Trophoblast cell (in vitro differentiated cells and primary cell): Measurements from ENCODE around the gene AMPH.
"Not testable (repeated sequence)": the region's sequence is repeated elsewhere in the genome, so short reads cannot be mapped to it uniquely, and the experiment has no call there.

Experiments
- DNase-seq, 2 donors: peaks; one replicate each; pipeline ENCODE4 v3.0.0-alpha.2; 2016
- H2AFZ ChIP-seq: 2 replicates; pipeline ENCODE4 v1.6.1; 2013; ENCODE audit warnings: low read length, moderate library complexity, mild to moderate bottlenecking; ENCODE audit not compliant: insufficient read depth, poor library complexity
- H2AK5ac ChIP-seq: 2 replicates; pipeline ENCODE4 v1.6.1; 2013; ENCODE audit warnings: mild to moderate bottlenecking, low read length
- H2BK120ac ChIP-seq: 2 replicates; pipeline ENCODE4 v1.6.1; 2013; ENCODE audit warnings: low read length, mild to moderate bottlenecking, moderate library complexity; ENCODE audit not compliant: insufficient read depth, poor library complexity
- H2BK12ac ChIP-seq: 2 replicates; pipeline ENCODE4 v1.6.1; 2013; ENCODE audit warnings: mild to moderate bottlenecking, low read length, moderate library complexity
- H2BK5ac ChIP-seq: 2 replicates; pipeline ENCODE4 v1.6.1; 2013; ENCODE audit warnings: low read length, low read depth, moderate library complexity, mild to moderate bottlenecking; ENCODE audit not compliant: poor library complexity
- H3K14ac ChIP-seq: 2 replicates; pipeline ENCODE4 v1.6.1; 2013; ENCODE audit warnings: mild to moderate bottlenecking, low read length
- H3K18ac ChIP-seq: 2 replicates; pipeline ENCODE4 v1.6.1; 2013; ENCODE audit warnings: mild to moderate bottlenecking, low read length
- H3K23ac ChIP-seq: 2 replicates; pipeline ENCODE4 v1.6.1; 2013; ENCODE audit warnings: low read length
- H3K27ac ChIP-seq: 2 replicates; pipeline ENCODE4 v1.5.1; 2013; ENCODE audit warnings: low read depth, mild to moderate bottlenecking, inconsistent platforms, low read length, moderate library complexity
- H3K27me3 ChIP-seq: 2 replicates; pipeline ENCODE4 v1.6.1; 2013; ENCODE audit warnings: inconsistent platforms, mild to moderate bottlenecking, low read length, moderate library complexity; ENCODE audit not compliant: insufficient read depth
- H3K36me3 ChIP-seq, 2 experiments: 1 replicate in 1 of 2; 2 replicates in 1 of 2; pipeline ENCODE4 v1.6.1; 2013; ENCODE audit warnings: low read length in 2 of 2, mild to moderate bottlenecking in 2 of 2, moderate library complexity in 1 of 2; ENCODE audit not compliant: insufficient read depth in 2 of 2, control insufficient read depth in 1 of 2
- H3K4ac ChIP-seq: 2 replicates; pipeline ENCODE4 v1.6.1; 2013; ENCODE audit warnings: low read depth, mild to moderate bottlenecking, low read length, moderate library complexity
- H3K4me1 ChIP-seq, 2 experiments: 1 replicate in 1 of 2; 2 replicates in 1 of 2; pipeline ENCODE4 v1.6.1; 2013; ENCODE audit warnings: low read length in 2 of 2, mild to moderate bottlenecking in 2 of 2, moderate library complexity in 1 of 2; ENCODE audit not compliant: insufficient read depth in 2 of 2, control insufficient read depth in 1 of 2
- H3K4me2 ChIP-seq: 2 replicates; pipeline ENCODE4 v1.6.1; 2013; ENCODE audit warnings: inconsistent platforms, mild to moderate bottlenecking, low read length, moderate library complexity
- H3K4me3 ChIP-seq: 2 replicates; pipeline ENCODE4 v1.5.1; 2013; ENCODE audit warnings: mild to moderate bottlenecking, low read depth, low read length, inconsistent platforms
- H3K79me1 ChIP-seq: one replicate; pipeline ENCODE4 v1.6.1; 2013; ENCODE audit warnings: low read length
- H3K79me2 ChIP-seq: 2 replicates; pipeline ENCODE4 v1.6.1; 2013; ENCODE audit warnings: low read length, mild to moderate bottlenecking; ENCODE audit not compliant: control insufficient read depth, insufficient read depth, poor library complexity
- H3K9ac ChIP-seq: 2 replicates; pipeline ENCODE4 v1.6.1; 2013; ENCODE audit warnings: mild to moderate bottlenecking, low read length
- H3K9me3 ChIP-seq: 2 replicates; pipeline ENCODE4 v1.6.1; 2013; ENCODE audit warnings: low read depth, mild to moderate bottlenecking, control low read depth, inconsistent platforms, low read length; ENCODE audit not compliant: insufficient read depth
- H4K12ac ChIP-seq: 2 replicates; pipeline ENCODE4 v1.6.1; 2013; ENCODE audit warnings: low read depth, mild to moderate bottlenecking, low read length, moderate library complexity
- H4K8ac ChIP-seq: 2 replicates; pipeline ENCODE4 v1.6.1; 2013; ENCODE audit warnings: low read depth, mild to moderate bottlenecking, low read length, moderate library complexity
- H4K91ac ChIP-seq: one replicate; pipeline ENCODE4 v1.6.1; 2013; ENCODE audit warnings: low read depth, mild to moderate bottlenecking, low read length, moderate library complexity
- WGBS: extraction: QIAGEN DNeasy Blood & Tissue Kit; methylation state at CpG from one replicate; pipeline ENCODE4 v1.1.7; 2013; ENCODE audit warnings: missing lambda C conversion rate; ENCODE audit not compliant: insufficient read length, insufficient coverage; ENCODE audit errors: extremely low coverage; 5-methylcytosine and 5-hydroxymethylcytosine counted together

The AMPH gene

DNA sequence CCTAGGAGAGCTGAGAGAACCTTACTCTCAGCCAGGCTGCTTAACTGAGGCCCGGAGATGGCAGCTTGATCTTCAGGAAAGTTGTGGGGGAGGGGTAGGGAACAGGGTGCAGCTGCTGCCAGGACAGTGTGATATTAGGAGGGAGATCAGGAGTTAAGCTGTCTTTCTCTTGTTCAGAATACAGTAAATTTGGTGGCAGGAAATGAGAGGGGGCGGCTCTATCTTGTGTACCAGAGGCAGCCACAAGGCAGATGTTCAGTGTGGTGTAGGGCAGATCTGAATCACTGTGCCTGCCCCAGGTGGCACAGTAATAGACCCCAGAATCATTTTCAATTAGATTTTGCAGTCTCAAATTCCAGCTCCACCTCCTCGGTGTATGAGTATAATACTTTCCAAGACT, 286.4 kb downstream of the AMPH start:
- H3K18ac ChIP-seq, DNase-seq, H3K4me1 ChIP-seq, H4K12ac ChIP-seq, H4K91ac ChIP-seq, H3K9me3 ChIP-seq, H2BK120ac ChIP-seq, H4K8ac ChIP-seq, H2AK5ac ChIP-seq, H3K4ac ChIP-seq, H3K4me2 ChIP-seq, H3K36me3 ChIP-seq, H3K79me2 ChIP-seq, H3K79me1 ChIP-seq, H2AFZ ChIP-seq, H2BK5ac ChIP-seq, H3K23ac ChIP-seq, H2BK12ac ChIP-seq, H3K14ac ChIP-seq, H3K27ac ChIP-seq, H3K4me3 ChIP-seq, H3K27me3 ChIP-seq, H3K9ac ChIP-seq: not testable (repeated sequence)
- no CpG with 5 or more reads among the region's 3 CpGs for WGBS

DNA sequence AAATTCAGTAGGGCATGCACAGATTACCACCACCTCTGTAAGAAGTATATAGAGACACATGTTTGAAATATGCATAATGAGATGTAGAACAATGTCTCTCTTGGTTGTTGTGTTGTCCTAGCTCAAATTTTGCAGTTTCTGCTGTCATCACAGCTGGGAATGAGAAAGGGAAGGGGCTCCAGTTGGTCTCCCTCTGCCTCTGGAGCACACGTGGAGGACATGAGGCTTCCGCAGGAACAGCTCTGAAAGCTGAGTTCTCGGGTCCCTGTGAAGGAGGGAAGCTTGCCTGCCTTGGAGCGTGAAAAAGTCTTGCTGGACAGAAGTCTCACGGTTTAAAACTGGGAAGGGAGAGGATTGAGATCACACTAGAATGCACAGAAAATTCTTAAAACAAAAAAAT, 289.0 kb downstream of the AMPH start:
- H3K27ac ChIP-seq, H3K4ac ChIP-seq, H3K79me2 ChIP-seq, H2BK12ac ChIP-seq, H3K4me2 ChIP-seq, H3K14ac ChIP-seq, H3K36me3 ChIP-seq, H4K12ac ChIP-seq, H4K91ac ChIP-seq, H4K8ac ChIP-seq, DNase-seq, H3K79me1 ChIP-seq, H3K9ac ChIP-seq, H3K4me1 ChIP-seq, H3K18ac ChIP-seq, H3K9me3 ChIP-seq, H2AK5ac ChIP-seq, H2BK5ac ChIP-seq, H2AFZ ChIP-seq, H3K27me3 ChIP-seq, H3K4me3 ChIP-seq, H3K23ac ChIP-seq, H2BK120ac ChIP-seq: not testable (repeated sequence)
- no CpG with 5 or more reads among the region's 5 CpGs for WGBS

DNA sequence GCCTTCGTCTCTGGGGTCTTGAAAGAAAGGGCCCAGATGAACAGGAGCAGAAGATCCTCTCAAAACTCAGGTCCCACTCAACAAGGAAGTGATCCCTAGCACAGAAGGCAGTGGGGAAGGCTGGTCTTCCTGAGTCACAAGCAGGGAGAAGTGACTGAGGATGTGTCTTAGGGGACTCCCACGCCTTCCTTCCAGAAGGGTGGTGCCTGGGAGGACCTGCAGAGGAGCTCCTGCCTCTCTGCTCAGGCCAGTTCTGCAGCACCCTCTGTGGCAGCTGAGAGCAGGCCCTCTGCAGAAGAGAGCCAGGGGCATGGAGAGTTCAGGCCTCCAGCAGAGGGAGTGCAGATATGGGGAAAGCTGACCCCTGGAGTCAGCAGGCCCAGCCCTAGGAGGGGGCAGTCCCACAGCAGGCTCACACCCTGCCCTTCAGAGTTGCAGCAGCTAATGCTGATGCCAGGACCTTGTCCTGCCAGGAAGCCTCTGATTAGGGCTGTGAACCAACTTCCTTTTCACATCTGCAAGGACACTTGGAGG, 289.9 kb downstream of the AMPH start:
- not testable (repeated sequence) for H3K18ac ChIP-seq, H2BK5ac ChIP-seq, H3K36me3 ChIP-seq, H3K4me3 ChIP-seq, H3K9ac ChIP-seq, H3K27me3 ChIP-seq, H3K14ac ChIP-seq, H3K23ac ChIP-seq, H3K27ac ChIP-seq, H4K91ac ChIP-seq, H3K4me2 ChIP-seq, H4K12ac ChIP-seq, H2AK5ac ChIP-seq, H2AFZ ChIP-seq, H3K79me2 ChIP-seq, H2BK120ac ChIP-seq, H3K4me1 ChIP-seq, H3K9me3 ChIP-seq, H3K79me1 ChIP-seq, H2BK12ac ChIP-seq, H4K8ac ChIP-seq, H3K4ac ChIP-seq
- no CpG with 5 or more reads among the region's 2 CpGs for WGBS
- peak; percentile 17 to 31 for DNase-seq

DNA sequence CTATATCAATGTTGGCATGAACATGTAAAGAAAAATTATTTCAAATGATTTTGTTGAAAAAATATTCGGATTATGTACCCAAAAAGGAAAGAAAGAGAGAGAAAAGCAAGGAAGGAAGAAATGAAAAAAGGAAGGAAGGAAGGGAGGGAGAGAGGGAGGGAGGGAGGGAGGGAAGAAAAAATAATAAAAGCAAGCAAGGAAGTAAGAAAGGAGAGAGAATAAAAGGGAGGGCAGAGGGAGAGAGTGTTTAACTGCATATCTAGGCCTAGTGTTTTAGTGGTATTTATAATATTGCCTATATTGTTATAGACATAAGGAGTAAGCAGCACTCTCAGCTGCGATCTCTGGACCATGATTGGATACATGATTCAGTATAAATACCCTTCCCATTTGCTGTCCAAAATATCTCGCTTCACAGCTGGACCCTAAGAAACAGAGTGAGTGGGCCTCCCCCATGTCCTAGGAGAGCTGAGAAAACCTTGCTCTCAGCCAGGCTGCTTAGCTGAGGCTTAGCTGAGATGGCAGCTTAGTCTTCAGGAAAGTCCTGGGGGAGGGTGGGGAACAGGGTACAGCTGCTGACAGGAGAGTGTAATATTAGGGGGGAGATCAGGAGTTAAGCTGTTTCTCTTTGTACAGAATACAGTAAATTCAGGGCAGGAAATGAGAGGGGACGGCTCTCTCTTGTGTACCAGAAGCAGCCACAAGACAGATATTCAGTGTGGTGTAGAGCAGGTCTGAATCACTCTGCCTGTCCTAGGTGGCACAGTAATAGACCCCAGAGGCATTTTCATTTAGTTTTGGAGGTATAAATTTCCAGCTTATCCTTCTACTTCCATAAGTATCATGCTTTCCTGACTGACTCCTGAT, 291.0 kb downstream of the AMPH start:
- Histone ChIP-seq H3K27ac (no peak overlapping the region), H3K36me3 (no peaks in the 10 kb centered on the region), H4K12ac (no peak overlapping the region), H3K4me3 (no peak overlapping the region), H3K23ac (no peak overlapping the region), H2AK5ac (no peak overlapping the region), H3K9me3 (no peaks in the 10 kb centered on the region), H3K79me1 (no peaks in the 10 kb centered on the region), H2BK12ac (no peak overlapping the region), H2AFZ (no peak overlapping the region), H2BK5ac (no peak overlapping the region), H3K18ac (no peak overlapping the region), H3K4me1 (peaks cover 0 to 2% of the 10 kb centered on the region in 2 experiments), H2BK120ac (no peak overlapping the region), H3K27me3 (no peaks in the 10 kb centered on the region), H4K91ac (no peak overlapping the region), H3K14ac (no peak overlapping the region), H4K8ac (no peak overlapping the region), H3K9ac (no peak overlapping the region), H3K4me2 (no peak overlapping the region), H3K4ac (no peak overlapping the region), H3K79me2 (no peaks in the 10 kb centered on the region)
- whole genome bisulfite sequencing: no CpG with 5 or more reads among the region's 4 CpGs
- no peak for DNase-seq
